ENCODE data around the gene MED31. TPM values are rescaled to one million over a fixed set of nuclear protein-coding genes. Genes with fewer than 3 reads are reported as not detected.
A peak's percentile ranks its signal among the peaks of the same experiment; 100 is the strongest.
"Not testable (repeated sequence)": the region's sequence is repeated elsewhere in the genome, so short reads cannot be mapped to it uniquely, and the experiment has no call there.

The MED31 gene
- total RNA-seq, 1 donor from 2014 or later: 13.8 TPM

DNA sequence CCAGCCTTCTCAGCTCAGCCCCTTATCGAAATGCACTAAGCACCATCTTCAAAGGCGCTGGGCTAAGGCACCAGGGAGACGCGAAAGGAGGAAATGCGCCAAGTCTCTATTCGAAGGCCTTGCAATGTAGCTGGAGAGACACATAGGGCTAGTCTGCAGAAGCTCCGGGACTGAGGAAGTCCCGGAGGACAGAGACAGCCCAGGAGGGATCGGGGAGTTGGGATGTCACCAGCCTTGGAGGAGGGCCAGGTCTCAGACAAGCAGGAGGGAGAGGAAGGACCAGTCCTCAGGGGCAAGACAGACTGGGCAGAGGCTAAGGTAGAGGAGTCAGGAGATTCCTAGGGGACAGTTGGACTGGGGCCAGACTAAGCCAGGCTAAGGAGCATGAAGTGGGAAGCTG is 8.7 kb upstream of the MED31 start:
- intact Hi-C loops (cut with DNase I): loop anchor here (10.0 kb wide), 1 partner anchor 345 kb away; no protein-coding TSS in a partner anchor
- ATAC-seq (peak; percentile 20), DNase-seq (ENCODE audit: low spot score) (no peak)

DNA sequence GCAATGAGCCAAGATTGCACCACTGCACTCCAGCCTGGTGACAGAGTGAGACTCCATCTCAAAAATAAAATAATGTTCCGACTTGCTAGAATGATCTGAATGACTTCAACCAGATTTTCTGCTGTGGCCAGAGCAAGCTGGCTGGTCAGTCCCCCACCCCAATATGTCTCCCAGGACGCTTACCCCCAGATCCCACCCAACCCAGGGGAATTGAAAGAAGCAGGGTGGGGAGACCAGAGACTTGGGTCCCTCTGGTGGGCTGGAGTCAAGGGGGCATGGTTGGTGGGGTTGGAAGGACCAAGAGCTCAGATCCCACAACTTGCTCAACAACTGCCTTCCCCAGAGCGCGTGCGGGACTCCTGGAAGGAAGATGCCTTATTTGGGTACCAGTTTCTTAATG is 7.0 kb upstream of the MED31 start:
- ATAC-seq; intact Hi-C loops (cut with DNase I); DNase-seq (ENCODE audit: low spot score): not testable (repeated sequence)

DNA sequence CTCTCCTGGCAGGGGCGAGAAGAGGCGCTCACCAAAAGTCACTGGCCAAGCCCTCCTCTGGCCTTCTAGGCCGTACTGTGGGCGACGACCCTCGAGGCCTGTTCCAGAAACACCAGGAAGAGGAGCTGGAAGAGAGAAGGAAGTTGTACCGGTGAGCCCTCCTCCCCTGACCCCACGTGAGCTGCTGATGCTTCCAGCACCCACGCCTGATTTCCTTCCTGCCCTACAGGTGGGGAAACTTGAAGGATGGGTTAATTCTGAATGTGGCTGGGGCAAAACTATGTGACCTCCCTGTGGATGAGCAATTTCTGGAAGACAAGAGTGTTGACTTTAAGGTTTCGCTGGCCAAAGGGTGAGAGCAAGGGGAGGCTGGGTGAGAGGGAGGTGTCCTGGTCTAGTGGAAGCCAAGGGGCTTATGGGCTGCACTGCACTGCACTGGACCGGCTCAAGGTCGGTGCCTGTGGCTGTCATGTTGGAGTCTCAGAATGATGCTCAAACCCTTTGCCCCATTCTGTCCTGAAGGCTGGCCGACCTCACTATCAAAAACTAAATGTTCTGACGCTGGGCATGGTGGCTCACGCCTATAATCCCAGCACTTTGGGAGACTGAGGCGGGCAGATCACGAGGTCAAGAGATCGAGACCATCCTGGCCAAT is 6.4 kb upstream of the MED31 start:
- ATAC-seq: no peak
- DNase-seq (ENCODE audit: low spot score): no peak
- intact Hi-C loops (cut with DNase I): no loop called here

GRCh38 chr17:6656797-6657632 is 5.6 kb upstream of the MED31 start:
- DNase-seq (ENCODE audit: low spot score); intact Hi-C loops (cut with DNase I); ATAC-seq: not testable (repeated sequence)

DNA sequence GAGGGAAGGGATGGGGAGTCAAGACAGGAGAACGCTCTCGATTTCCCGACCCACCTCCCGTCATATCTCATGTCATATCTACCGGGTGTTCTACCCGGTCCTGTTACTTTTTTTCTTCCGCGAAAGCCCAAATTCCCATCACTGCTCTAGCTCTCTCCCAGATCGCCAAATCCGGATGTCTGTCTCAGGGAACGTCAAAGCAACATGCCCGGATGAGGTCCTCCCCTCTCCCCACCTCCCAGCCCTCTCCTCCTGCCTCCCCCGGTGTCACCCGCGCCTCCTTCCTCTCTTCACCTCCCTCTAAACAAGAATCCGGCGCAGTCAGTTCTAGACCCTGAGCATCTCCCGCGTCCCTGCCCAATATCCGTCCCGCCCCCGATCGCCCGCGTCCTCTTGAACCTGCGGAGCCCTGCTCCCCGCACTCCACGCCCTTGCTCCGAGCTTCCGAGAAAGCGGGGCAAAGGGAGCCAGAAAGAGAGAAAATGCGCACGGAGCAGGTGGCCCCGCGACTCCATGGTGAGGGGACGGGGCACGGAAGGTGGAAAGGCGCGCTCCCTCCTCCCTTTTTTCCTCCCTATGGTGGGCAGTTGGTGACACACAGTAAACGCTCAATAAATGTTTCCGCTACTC is 4.4 kb upstream of the MED31 start:
- intact Hi-C loops (cut with DNase I): not testable (repeated sequence)

DNA sequence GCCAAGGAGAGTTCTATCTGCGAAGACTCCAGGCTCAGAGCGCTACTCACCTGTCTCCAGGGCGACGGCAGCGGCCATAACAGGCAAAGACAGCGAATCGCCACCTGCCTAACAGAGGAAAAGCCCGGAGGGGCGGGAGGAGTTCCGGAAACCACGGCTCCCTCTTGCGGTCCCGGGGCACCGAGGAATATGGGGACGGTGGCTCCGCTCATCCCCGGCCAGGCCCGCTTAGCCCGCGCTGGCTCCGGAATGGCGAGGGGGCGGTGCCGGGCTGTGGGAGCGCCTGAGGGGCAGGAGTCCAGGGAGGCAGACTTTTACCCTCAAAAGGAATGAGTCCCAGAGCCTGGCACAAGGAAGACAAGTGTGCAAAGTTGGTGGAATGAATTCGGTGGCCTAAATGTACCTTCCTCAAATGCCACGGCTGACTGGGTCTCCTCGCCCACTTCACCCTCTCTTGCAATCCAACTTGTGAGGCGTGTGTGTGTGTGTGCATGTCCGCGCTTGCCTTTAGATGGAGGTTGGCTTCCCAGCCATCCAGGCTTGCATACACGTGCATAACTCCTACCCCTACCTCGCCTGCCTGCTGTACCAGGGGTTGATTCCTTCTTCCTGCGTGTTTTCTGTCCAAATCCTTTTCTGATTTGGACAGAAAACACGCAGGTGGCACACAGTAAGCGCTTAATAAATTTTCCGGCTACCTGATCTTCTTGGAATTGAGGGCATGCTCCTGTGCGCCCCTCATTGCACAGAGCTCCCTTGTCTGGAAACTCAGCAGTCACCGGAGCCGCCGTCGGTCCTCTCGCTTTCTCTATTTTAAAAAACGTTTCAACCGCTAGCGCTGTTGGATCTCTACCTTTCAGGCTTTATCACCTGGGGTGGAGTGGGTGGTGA is 3.7 kb upstream of the MED31 start:
- ATAC-seq (no peak), DNase-seq (ENCODE audit: low spot score) (no peak)
- intact Hi-C loops (cut with DNase I): no loop called here

More for the DNA sequence above, 4.4 kb upstream of the MED31 start:
- ATAC-seq; DNase-seq (ENCODE audit: low spot score): not testable (repeated sequence)

DNA sequence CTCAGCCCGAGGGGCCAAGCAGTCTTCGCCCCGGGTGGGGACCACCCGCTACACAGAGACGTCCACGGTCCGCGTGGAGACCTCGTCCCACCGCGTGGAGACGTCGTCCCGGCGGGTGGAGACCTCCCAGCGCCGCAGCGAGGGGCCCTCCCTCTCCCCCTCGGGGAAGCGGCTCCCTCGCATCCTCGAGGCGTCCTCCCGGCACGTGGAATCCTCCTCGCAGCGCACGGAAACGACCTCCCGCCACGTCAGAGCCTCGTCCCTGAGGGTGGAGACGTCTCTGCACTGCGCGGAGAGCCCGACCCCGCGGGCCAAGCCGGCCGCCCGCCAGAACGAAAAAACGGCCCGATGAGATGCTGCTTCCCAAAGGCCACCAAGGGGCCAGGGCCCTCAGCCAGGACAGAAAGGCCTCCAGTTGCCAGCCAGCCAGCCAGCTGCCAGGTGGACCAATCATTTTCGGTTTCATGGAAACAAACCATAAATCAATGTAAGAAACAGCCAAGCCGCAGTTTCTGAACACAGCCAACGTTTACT is 581 bp upstream of the MED31 start:
- intact Hi-C loops (cut with DNase I): no loop called here
- DNase-seq (ENCODE audit: low spot score) (peak; percentile 82), ATAC-seq (peak; percentile 89)

DNA sequence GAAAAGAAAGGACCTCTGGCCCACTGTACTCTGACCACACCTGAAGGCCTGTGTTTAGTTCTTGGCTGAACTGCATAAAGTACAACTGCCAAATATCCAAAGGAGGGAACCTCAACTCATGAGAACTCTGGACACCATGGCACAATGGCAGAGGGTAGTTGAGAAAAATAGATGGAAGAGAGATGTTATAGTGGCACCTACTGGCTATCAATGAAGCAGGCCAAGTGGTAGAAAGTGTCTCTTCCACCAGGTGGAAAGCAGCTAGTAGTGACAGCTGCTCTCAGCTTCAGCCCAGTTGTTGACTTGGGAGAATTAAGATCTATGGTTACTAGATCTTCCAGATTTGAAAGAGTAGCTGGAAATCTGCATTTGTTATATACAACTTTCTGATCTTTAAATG is 3.2 kb downstream of the MED31 start:
- no peak for DNase-seq (ENCODE audit: low spot score)
- ATAC-seq: no peak
- intact Hi-C loops (cut with DNase I): no loop called here

GRCh38 chr17:6643451-6644125 is 7.8 kb downstream of the MED31 start:
- intact Hi-C loops (cut with DNase I): no loop called here
- no peak for ATAC-seq
- no peak for DNase-seq (ENCODE audit: low spot score)

- intact Hi-C loops (cut with DNase I): no loop called here
- ATAC-seq (no peak), DNase-seq (ENCODE audit: low spot score) (no peak)
Measured at GRCh38 chr17:6642592-6642991, 8.8 kb downstream of the MED31 start.

DNA sequence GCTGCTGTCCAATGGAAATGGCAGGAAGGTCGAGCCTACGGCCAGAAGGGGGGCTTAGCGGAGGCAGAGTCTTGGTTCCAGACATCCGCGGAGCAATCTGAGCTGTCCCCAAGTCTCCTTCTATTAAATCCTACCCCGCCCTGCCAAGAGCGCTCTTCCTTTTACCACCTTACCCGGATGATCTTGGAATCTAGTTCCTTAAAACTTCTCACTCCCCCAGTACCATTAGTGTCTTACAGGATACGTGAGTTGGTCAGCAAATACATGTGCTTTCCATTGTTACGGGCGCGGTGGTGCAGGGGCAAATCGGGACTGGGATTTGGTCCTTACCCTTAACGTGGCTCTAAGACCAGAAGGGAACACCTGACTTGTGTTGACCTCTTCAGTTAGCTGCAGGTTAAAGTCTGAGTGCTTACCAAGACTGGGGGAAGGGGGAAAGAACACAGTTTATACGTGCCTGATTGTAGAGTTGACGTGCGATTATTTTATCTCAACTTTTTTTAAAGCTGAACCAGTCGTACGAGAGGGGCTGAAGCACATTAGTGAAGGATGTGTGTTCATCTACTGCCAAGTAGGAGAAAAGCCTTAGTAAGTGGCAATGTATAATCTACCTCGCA is 10.1 kb downstream of the MED31 start:
- ATAC-seq: peak; percentile 20

DNA sequence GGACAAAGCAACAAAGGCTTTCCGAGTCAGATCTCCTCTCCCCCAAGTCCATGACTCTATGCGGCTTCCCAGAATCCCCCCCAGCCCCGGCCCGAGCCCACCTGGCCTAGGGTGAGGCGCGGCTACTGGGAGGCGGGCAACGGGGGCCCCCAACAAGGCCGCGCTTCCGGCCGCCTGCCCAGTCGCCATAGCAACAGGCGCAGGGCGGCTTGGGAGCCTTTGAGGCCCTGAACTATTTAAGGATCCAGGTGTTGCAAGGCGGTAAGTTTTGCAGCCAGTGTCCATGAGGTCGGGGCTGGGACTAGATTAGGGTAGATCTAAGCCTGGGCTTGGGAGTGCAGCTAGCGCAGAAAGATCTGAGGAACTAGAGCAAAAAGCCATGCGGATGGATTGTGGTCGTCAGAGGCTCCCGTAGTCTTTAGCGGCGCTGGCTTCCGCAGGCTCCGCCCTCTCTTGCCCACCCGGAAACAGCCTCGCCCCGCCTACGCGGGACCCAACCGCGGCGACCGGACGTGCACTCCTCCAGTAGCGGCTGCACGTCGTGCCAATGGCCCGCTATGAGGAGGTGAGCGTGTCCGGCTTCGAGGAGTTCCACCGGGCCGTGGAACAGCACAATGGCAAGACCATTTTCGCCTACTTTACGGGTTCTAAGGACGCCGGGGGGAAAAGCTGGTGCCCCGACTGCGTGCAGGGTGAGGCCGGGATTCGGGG is 10.7 kb downstream of the MED31 start, which contains the start of the genes KIAA0753 and TXNDC17:
Gene KIAA0753 (minus strand): TSS at position 176 of the 711 bp plus-strand sequence. CDS start 5,608 bp downstream, outside the sequence.
Gene TXNDC17 (plus strand): TSS at position 525 of the 711 bp plus-strand sequence. CDS start 23 bp downstream, at position 548.
- intact Hi-C loops (cut with DNase I): no loop called here
- ATAC-seq: peak; percentile 99

More for the DNA sequence above, 10.1 kb downstream of the MED31 start:
- intact Hi-C loops (cut with DNase I): no loop called here
- DNase-seq (ENCODE audit: low spot score): no peak

GRCh38 chr17:6639586-6640535 is 11.5 kb downstream of the MED31 start:
- DNase-seq (ENCODE audit: low spot score) (no peak), ATAC-seq (peak; percentile 57)
- intact Hi-C loops (cut with DNase I): no loop called here

More for the DNA sequence above, 10.7 kb downstream of the MED31 start, which contains the start of the genes KIAA0753 and TXNDC17:
- DNase-seq (ENCODE audit: low spot score): peak; percentile 95

DNA sequence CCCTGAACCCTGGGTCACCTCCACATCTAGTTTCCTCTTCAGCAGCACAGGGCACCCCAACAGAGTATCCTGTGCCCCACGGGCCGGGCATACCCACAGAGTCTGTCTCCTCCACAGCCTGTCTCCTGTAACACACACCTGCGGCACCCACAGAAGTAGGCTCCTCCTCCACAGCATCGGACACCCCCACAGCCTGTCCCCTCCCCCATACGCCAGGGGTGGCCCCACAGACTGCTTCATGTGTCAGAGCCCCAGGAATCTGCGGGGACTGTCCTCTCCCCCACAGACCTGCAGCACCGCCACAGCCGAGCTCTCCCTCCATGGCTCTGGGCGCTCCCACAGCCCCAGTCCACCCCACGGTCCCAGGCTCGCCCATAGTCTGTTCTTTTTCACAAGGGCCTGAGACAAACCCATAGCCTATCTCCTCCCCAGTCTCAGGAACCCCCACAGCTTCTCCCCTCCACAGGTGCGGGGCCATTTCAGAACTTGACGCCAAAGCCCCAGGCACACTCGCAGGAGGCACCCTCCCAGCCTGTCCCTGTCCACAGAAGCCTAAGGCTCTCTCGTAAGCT is 12.3 kb downstream of the MED31 start:
- ATAC-seq (no peak), DNase-seq (ENCODE audit: low spot score) (no peak)
- intact Hi-C loops (cut with DNase I): no loop called here
